ENCODE measurements around the gene SORCS1.

SORCS1 gene

DNA sequence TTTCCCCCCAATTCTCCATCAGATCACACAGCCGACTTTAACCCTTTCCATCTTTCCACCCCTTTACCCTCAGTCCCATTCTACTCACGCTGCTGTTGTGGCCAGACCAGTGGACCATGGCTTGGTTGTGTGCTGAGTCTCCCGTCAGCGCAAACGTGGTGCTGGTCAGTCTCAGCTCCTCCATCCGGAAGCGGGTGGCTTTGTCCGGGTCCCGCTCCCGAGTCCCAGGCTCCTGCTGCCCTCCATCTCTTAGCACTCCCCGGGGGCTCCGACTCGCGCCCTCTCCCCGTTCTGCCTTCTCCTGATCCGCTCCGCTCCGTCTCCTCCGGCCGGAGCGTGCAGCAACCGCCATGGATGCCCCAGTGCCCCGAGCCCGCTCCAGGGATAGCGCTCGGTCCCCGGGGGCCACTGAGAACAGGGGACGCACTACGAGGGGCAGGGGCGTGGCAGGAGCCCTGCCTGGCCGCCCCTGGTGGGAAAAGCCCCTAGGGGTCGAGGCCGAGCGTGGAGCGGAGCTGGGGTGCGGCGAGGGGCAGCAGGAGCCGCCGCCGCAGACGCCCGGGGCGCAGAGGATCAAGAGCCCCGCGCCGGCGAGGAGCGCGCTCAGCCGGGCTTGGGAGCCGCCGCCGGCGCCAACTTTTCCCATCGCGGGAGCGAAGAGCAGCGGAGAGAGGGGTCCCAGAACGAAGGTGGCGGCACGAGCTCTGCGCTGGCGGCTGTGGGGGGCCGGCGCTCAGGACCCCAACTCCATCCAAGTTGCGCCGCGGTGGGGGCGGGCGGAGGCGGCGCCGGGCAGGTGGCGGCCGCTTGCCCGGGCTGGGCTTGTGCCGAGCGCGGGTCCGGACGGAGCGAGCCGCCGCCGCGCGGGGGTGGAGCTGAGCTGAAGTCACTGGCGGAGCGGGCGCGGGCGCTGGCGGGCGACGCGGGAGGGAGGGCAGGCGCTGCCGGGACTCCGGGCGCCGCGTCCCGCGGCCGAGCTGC lies at the start of gene SORCS1:
Gene SORCS1 (minus strand): TSS at position 826 of the 981 bp plus-strand sequence.
- in situ Hi-C loops (cut with MboI; ENCODE audit: low sequenced_read_pairs) = no loop called here

DNA sequence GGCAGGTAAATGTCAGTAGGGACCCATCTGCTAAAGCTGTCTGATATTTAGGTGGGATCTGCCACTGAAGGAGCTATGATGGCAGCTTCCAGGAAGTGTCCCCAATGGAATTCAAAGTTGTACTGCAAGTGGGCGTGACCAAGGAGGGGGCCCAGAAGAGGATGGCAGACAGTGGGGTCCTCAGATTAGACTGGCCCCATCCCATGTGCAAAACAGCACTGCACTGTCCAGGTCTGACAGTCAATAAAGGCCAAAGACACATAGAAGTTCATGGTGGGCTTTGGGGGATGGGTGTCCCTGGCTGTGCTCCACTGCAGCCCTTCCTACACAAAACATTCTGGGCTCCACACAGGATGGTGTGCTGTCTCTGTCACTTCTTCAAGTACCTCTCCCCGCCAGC lies 49.8 kb upstream of the SORCS1 start:
- in situ Hi-C loops (cut with MboI; ENCODE audit: low sequenced_read_pairs) = no loop called here

DNA sequence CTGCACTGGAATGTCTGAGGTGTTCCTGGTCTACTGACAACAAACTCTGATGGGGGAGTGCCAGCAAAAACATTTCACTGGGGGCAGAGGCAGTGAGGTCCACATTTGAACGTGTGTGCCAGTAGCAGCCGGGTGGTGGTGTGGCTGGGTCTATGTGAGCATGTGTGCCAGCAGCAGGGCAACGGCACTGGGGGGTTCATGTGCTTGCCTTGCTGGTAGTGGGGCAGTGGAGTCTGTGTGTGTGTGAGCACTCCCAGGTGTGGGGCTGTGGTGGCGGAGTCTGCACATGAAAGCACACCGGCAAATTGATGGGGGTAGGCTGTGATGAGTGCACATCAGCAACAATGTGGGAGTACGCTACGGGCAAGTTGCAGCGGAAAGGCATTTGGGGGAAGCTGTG lies 49.4 kb upstream of the SORCS1 start:
- in situ Hi-C loops (cut with MboI; ENCODE audit: low sequenced_read_pairs) = no loop called here

DNA sequence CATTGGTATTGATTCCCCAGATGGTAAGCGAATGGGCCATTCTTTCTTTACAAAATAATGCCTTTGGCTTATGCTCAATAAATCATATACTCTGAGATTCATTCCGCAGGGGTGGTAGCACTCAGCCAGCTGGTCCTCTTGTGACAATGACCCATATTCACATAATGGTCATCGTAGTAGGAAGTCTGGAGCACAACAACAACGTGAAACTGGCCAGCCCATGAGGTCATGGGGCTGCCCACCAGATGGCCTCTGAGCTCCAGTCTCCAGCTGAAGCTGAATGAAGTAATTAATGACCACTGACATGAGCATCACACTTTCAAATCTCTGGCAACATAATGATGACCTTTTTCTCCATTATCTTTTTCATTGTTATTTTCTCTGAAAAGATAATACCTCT lies 42.3 kb upstream of the SORCS1 start:
- in situ Hi-C loops (cut with MboI; ENCODE audit: low sequenced_read_pairs) = no loop called here

DNA sequence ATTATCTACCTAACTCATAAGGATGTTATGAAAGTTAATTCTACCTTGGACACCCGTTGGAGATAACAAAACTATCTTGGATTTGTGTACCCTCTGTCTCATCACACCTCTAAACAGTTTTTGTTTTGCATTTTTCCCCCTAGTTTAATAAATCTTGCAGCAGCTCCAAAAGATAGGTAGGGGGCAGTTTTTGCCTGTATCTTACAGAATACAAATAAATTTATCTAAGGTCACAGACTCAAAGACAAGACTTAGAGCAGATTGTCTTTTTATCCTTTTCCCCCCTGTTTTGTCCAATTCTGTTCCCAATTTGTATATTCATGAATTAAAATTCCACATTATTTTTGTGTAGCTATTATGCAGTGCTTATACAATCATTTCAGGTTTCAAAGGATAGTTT lies 5.0 kb upstream of the SORCS1 start:
- in situ Hi-C loops (cut with MboI; ENCODE audit: low sequenced_read_pairs) = no loop called here

DNA sequence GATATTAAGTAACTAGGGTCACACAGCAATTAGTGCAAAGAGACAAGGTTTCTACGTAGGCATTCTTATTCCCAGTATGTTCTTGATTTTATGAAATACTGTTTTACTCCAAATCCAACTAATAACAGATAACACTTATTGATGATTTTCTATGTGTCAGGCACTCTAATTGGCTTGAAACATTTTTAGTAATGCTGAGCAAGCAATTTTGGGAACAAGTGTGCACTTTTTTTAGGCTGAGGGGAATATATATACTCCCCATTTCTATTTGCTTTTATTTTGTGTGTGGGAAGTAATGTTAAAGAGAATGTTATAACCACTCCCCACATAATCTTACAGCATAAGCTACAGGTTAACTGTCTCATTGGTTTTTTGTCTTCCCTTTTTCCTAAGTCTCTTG lies 4.2 kb upstream of the SORCS1 start:
- in situ Hi-C loops (cut with MboI; ENCODE audit: low sequenced_read_pairs) = no loop called here

DNA sequence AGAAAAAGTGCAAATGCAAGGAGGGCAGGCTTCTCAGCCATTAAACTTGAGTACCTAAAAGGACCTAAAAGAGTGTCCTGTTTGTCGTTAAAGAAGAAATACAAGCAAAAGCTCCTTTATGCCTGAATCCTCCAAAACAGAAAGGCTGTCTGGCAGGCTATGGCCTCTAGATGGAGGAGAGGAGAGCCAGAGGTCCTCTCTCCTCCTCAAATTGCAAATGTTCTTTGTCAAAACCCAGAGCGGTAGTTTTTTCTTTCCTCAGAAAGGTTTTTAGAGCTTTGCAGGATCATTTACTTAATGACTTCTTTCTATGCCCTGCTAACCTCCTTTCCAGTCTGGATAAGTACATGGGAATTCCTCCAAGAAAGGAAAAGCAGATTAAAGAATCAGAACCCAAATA lies 1.9 kb upstream of the SORCS1 start:
- in situ Hi-C loops (cut with MboI; ENCODE audit: low sequenced_read_pairs) = no loop called here

DNA sequence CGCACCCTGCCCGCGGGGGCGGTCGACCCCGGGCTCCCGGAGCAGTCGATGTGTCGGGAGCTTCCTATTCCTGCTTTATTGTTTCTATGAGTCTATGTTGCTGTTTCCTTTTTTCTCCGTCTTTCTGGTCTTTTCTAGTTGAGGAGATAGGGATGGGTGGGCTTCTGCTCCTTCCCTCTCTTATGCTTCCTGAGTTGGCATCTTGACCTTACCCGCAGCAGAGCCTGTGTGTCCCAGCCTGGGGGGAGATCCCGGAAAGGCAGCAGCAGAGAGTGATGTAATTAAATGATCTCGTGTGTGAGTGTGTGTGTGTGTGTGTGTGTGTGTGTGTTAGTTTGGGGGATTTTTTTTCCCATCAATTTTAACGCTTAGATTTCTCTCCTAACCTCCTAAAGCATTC lies 486 bp upstream of the SORCS1 start:
- in situ Hi-C loops (cut with MboI; ENCODE audit: low sequenced_read_pairs) = no loop called here

DNA sequence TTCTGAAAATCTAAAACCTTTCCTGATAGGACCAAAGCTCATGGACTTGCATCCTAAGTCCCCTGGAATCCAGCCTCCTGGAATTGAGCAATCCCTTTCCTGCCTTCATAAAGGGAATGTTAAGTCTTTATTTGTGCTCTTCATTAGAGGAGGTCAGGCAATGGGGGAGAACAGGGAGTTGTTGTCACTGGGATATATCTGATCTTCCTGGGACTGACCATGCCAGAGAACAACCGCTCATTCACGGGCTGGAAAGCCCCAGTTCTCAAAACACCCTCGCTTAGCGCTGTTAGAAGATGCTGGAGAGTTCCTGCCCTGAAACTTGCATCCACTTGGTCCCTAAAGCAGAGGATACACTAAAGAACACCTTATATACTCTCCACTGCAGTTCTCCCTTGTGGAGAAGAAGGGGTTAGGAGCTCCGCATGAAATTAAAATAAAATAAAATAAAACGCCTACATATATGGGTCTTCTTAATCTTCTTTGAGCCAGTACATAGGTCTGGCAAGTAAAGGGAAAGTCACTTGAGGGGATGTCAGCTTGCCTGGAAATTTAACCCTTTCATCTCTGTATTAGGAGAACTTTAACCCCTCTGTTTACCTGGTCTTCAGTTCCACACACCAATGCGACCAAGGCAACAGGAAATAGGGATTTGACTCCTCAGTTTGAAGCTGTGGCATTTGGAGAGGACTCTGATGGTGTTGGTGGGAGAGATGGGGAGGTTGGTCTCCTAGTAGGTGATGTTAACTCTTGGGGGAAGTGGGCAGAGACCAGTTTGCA lies 1.2 kb downstream of the SORCS1 start:
- in situ Hi-C loops (cut with MboI; ENCODE audit: low sequenced_read_pairs) = no loop called here

DNA sequence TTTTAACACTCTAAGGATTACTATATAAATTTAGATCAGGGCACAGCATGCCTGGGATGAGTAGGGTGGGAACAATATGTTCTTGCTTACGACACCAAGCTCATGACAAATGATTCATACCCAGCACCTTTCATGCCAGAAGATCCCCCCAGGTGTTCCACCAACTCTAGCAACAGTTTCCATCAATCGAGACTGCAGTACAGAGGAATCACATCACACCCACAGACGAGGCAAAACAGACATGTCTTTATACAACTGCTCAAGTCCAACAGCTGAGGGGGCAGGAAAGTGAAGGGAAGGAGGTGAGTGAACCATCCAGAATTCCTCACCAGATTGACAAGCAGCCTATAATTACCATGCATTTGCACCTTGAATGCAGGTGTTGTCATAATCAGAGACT lies 3.6 kb downstream of the SORCS1 start:
- in situ Hi-C loops (cut with MboI; ENCODE audit: low sequenced_read_pairs) = no loop called here

DNA sequence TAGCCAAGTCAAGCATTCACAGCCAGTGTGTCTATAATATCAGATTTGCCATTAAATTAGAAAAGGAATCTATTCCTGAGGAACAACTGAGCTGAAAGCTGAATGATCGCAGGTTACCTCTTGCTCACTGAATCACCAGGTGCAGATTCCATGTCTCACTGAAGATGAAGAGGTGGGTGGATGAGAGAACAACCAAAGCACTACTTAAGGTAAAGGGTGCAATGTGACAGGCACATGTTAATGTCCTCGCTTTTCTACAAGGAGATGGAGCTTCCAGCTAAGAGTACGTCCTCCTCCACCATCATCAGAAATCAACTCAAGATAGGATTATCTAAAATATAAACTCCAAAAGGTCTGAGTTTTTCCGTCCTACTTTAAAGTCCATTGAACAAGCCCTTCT lies 4.6 kb downstream of the SORCS1 start:
- in situ Hi-C loops (cut with MboI; ENCODE audit: low sequenced_read_pairs) = no loop called here

DNA sequence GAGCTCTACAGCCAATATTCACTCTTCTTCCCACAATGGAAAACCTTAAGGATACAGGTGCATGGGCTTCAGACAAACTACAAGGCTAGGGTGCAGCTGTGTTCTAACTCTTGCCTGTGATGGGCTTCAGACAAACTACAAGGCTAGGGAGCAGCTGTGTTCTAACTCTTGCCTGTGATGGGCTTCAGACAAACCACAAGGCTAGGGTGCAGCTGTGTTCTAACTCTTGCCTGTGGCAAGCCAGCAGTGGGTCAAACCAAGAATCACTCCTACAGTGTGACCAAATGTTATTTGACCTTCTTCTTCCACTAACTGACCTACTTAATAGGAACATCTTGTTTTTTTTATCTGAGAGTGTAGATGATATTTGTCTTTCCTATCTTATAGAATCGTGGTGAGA lies 7.4 kb downstream of the SORCS1 start:
- in situ Hi-C loops (cut with MboI; ENCODE audit: low sequenced_read_pairs) = no loop called here

DNA sequence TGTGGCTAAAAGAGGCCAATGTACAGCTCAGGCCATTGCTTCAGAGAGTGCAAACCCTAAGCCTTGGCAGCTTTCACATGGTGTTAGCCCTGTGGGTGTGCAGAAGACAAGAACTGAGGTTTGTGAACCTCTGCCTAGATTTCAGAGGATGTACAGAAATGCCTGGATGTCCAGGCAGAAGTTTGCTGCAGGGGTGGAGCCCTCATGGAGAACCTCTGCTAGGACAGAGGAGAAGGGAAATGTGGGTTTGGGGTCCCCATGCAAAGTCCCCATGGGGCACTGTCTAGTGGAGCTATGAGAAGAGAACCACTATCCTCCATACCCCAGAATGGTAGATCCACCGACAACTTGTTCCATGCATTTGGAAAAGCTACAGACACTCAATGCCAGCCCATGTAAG lies 12.4 kb downstream of the SORCS1 start:
- in situ Hi-C loops (cut with MboI; ENCODE audit: low sequenced_read_pairs) = no loop called here

DNA sequence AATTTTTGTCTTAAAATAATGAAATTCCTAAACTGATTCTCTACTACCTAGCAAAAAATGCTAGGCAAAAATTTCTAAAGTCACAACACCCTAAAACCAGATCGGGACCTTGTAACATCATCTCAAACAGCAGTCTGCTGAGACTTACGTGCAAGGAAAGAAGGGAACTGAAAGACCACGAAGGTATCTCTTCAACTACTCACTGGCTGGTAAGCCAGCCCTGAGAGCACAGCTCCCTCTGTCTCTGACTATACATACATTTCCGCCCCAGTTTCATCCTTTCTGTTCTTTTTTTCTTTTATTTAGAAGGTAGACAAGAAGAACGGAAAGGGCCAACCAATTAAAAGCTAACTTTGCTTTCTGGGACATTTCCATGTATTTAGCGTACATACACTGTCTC lies 15.6 kb downstream of the SORCS1 start:
- in situ Hi-C loops (cut with MboI; ENCODE audit: low sequenced_read_pairs) = no loop called here

DNA sequence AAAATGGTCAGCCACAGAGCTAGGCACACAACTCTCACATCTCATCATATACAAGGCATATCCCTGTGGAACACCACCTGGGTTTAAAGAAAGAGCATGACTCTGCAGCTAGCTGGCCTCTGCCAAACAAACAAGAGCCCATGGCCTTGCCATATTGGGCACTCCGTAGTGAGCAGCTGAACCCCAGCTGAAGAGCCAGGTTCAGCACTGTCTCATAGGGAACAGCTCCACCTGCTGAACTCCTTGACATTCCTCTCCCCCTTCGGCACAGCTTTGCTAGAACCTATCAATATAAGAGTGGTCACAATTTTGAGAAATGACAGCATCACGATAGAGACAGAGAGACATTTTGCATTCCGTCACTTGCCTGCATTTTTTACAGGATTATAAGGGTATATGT lies 20.0 kb downstream of the SORCS1 start:
- in situ Hi-C loops (cut with MboI; ENCODE audit: low sequenced_read_pairs) = no loop called here

DNA sequence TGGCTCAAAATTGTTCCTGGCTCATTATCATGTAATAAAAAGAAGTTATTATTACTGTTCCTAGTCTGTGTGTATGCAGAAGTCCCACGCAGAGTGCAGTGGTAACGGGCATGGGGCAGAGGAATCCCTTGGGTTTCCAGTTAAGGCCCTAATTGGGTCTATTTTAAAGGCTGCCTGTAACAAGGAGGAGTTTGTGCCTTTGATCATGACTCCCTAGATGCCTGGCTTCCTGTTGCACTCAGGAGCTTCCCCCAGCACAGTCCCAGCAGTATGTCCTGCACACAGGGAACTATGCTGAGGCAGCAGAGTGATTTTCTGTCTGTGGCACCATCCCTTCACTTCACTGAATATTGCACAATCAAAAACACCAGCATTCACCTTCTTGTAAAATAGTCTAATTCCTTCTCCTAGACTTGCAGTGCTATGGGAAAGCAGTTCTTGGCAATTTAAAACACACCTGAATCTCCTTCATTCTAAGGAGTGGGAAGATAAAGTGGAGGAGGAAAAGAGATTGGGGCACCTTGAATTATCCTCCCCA lies 22.9 kb downstream of the SORCS1 start:
- in situ Hi-C loops (cut with MboI; ENCODE audit: low sequenced_read_pairs) = no loop called here

DNA sequence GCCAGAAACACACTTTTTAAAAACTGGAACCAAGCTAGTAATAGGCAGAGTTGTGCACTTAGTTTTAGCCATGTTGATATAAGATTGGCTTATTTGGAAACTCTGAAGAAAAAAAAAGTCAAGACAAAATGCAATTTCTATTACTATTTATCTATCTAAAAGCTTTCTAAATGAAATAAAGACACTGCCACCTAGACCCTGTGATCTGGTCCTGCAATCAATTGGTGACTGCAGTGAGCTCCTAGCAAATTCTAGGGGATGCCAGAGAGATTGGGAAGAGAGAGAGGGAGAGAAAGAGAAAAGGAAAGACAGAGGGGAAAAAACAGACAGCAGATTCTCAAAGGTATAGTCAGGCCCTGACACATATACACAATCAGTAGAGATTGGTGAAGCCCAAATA lies 25.3 kb downstream of the SORCS1 start:
- in situ Hi-C loops (cut with MboI; ENCODE audit: low sequenced_read_pairs) = no loop called here

DNA sequence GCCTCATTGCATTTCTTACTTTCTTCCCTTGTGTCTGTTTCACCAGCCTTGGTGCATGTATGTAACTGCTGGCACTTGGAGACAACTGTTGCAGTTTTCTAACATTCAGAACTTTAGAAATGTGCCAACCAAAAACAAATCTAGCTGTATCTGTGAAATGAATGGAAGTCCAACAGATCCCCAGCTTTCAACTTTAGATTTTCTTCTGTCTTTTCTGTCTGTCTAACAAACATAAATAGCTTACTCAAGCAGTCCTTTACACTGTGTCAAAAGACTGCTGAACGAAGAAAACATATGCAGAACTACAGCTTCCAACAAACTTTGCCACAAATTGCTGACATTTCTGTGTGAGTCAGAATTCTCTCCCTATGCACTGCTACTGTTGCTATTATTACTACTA lies 30.9 kb downstream of the SORCS1 start:
- in situ Hi-C loops (cut with MboI; ENCODE audit: low sequenced_read_pairs) = no loop called here

DNA sequence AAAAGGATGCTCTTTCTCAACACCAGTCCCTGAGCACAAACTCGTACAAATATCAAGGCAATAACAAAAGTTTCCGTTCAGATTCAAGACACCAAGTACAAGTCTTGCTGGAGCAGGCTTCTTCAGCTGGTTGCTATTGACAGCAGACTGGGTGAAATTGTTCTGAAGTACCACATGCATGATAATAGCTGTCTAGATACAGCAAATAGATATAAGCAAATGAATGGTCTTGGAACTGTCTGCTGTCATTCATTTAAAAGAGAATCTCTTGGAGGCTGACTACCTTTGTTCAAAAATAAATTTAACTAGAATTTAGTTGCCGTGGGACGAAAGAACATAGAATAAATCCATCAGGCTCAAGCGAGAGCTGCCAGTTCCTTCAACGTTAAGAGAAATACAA lies 35.5 kb downstream of the SORCS1 start:
- in situ Hi-C loops (cut with MboI; ENCODE audit: low sequenced_read_pairs) = no loop called here

DNA sequence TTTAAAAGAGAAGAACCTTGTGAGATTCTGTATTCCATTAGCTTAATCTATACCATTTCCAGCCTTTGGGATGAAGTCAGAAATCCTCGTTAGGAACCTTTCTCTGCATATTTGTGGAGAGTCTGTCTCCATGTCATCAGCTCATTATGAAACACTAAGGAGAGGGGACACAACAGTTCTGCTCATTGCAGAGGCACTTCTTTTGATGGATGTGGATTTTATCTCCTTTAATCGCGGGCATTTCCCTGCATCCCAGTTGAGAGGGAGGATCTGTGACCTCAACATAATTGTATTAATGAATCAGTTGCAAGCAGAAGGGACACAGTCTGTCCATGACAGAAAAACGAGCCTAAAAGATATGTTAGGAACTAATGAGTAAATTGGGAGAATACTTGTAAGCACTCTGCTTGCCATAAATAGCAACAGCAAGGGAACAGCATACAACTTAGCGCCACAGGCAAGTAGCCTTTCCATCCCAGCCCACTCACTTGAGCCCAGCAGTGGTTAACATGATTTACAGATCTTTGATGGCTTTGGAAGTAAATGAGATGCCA lies 37.9 kb downstream of the SORCS1 start:
- in situ Hi-C loops (cut with MboI; ENCODE audit: low sequenced_read_pairs) = no loop called here

DNA sequence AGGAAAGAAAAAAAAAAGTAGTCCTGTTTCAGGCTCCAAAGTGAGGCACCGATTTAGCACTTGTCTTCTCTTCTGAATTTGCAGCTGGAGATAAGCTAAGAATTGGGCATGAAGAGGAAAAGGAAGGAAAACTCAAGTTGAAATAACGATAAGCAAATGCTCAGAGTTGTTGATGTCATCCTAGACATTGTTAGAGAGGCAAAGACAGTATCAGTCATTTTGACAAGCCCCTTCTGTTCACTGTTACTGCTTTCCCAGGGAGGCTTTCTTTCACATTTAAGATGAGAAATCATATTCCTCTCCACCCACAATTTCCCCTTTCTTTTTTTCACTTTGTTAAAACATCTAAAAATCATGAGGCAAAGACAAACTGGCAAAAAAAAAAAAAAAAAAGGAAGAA lies 41.8 kb downstream of the SORCS1 start:
- in situ Hi-C loops (cut with MboI; ENCODE audit: low sequenced_read_pairs) = no loop called here

DNA sequence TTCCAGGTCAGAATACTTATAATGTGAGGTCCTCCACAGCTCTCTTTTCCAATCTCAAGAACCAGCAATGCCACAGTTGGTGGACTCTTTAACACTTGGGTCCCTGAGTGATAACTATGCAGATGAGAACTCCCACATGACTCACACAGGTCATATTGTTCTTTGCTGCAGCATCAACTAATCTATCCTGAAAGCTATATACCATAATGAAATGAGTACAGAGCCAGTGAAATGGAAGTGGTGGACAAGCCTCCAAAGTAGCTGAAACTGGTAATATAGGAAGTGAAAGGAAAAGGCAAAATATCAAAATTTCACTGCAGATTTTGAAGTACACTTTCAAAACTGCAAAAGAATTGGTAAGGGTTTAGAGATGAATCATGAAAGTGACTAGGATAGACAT lies 45.6 kb downstream of the SORCS1 start:
- in situ Hi-C loops (cut with MboI; ENCODE audit: low sequenced_read_pairs) = no loop called here

Data from HL-60/S4 (cell line).